HCT116 (cell line): ENCODE results near the gene LINGO1. TPM values are rescaled to one million over a fixed set of nuclear protein-coding genes. Genes with fewer than 3 reads are reported as not detected.

Experiments
- ATAC-seq: fragments of 200-7000 bp; cut with Tn5 transposase; 2 replicates; pipeline ENCODE4 v1.9.1; 2020; ENCODE audit warnings: mild to moderate bottlenecking, moderate library complexity
- BruUV-seq: library from RNA; stranded (reverse); fragments of 400-500 nt; replicated peaks from 2 replicates; lab custom pipeline; 2021; lab: Mats Ljungman, UMichigan
- CTCF ChIA-PET: fragments of 300-600 bp; sonication (Branson Sonifier 250); formaldehyde crosslinking; loops from one replicate; lab custom pipeline; 2021; ENCODE audit warnings: antibody characterized with exemption; lab: Charles Lee
- POLR2A ChIA-PET: fragments of 300-600, 350-600 bp; sonication (Branson Sonifier 250); formaldehyde crosslinking; loops from one replicate; lab custom pipeline; 2021; ENCODE audit warnings: antibody characterized with exemption; lab: Charles Lee
- RAD21 ChIA-PET, 2 experiments: fragments of 300-600 bp; sonication (Branson Sonifier 250); formaldehyde crosslinking; loops; one replicate each; lab custom pipeline; 2023; ENCODE audit warnings: low total read pairs in 2 of 2; ENCODE audit not compliant: uncharacterized antibody in 2 of 2, unreplicated experiment in 2 of 2, low non-redundant PET in 1 of 2; lab: Charles Lee
- DNase-seq: peaks from one replicate; pipeline ENCODE4 v3.0.0-alpha.2; 2010; ENCODE audit warnings: low read depth, low spot score
- H2AFZ ChIP-seq: fragments of 200-600 bp; shearing (Covaris generic), sonication (generic); 2 replicates; pipeline ENCODE4 v1.6.1; 2017; ENCODE audit warnings: low read depth, mixed run types, mixed read lengths, antibody characterized with exemption, low read length; ENCODE audit not compliant: poor library complexity, severe bottlenecking
- H3K27ac ChIP-seq: 2 replicates; pipeline ENCODE4 v1.5.1; 2012; ENCODE audit warnings: low read depth, low read length
- H3K27me3 ChIP-seq: fragments of 200-600 bp; sonication (generic); 2 replicates; pipeline ENCODE4 v1.6.1; 2016; ENCODE audit warnings: mixed run types, low read length, mixed read lengths; ENCODE audit not compliant: insufficient read depth
- H3K36me3 ChIP-seq, 2 experiments: fragments of 200-500 bp in 1 of 2; fragments of 200-600 bp in 1 of 2; sonication (Bioruptor generic) in 1 of 2; sonication (generic) in 1 of 2; 2 replicates each; pipeline versions ENCODE4 v1.5.1 to v1.6.1; 2014 to 2016; ENCODE audit warnings: low read length in 2 of 2, inconsistent platforms in 1 of 2, mixed read lengths in 1 of 2, mixed run types in 1 of 2; ENCODE audit not compliant: insufficient read depth in 2 of 2, control insufficient read depth in 1 of 2
- H3K4me1 ChIP-seq, 2 experiments: fragments of 200-600 bp in 1 of 2; sonication (generic) in 1 of 2; 2 replicates each; pipeline versions ENCODE4 v1.5.1 to v1.6.1; 2012 to 2017; ENCODE audit warnings: low read length in 2 of 2, inconsistent platforms in 1 of 2, mild to moderate bottlenecking in 1 of 2, mixed read lengths in 1 of 2, mixed run types in 1 of 2, moderate library complexity in 1 of 2; ENCODE audit not compliant: insufficient read depth in 2 of 2, control insufficient read depth in 1 of 2
- H3K4me2 ChIP-seq: fragments of 200-600 bp; sonication (generic); 2 replicates; pipeline ENCODE4 v1.6.1; 2017; ENCODE audit warnings: mixed run types, low read length, mixed read lengths
- H3K4me3 ChIP-seq, 2 experiments: fragments of 200-600 bp in 1 of 2; sonication (generic) in 1 of 2; replicated peaks in 1 of 2; 2 replicates each; pipeline ENCODE4 v1.5.1; 2011 to 2016; ENCODE audit warnings: low read length in 2 of 2, control low read depth in 1 of 2, low read depth in 1 of 2, mild to moderate bottlenecking in 1 of 2, mixed read lengths in 1 of 2, mixed run types in 1 of 2
- H3K79me2 ChIP-seq: fragments of 200-600 bp; sonication (generic); 2 replicates; pipeline ENCODE4 v1.6.1; 2017; ENCODE audit warnings: mild to moderate bottlenecking, mixed run types, low read length, moderate library complexity, mixed read lengths; ENCODE audit not compliant: insufficient read depth
- H3K9ac ChIP-seq: fragments of 200-600 bp; sonication (generic); 2 replicates; pipeline ENCODE4 v1.6.1; 2016; ENCODE audit warnings: low read length, mixed read lengths
- H3K9me2 ChIP-seq: fragments of 200-600 bp; sonication (generic), shearing (Covaris generic); 2 replicates; pipeline ENCODE4 v1.6.1; 2017; ENCODE audit warnings: mixed run types, mild to moderate bottlenecking, moderate library complexity; ENCODE audit not compliant: insufficient read depth
- H3K9me3 ChIP-seq, 2 experiments: fragments of 200-500 bp in 1 of 2; fragments of 200-600 bp in 1 of 2; sonication (Bioruptor generic) in 1 of 2; sonication (generic) in 1 of 2; 2 replicates each; pipeline ENCODE4 v1.6.1; 2014 to 2017; ENCODE audit warnings: low read length in 2 of 2, mixed read lengths in 2 of 2, inconsistent platforms in 1 of 2, low read depth in 1 of 2, mild to moderate bottlenecking in 1 of 2, mixed run types in 1 of 2, moderate library complexity in 1 of 2; ENCODE audit not compliant: control insufficient read depth in 1 of 2, insufficient read depth in 1 of 2
- H4K20me1 ChIP-seq: fragments of 200-600 bp; sonication (generic), shearing (Covaris generic); 2 replicates; pipeline ENCODE4 v1.6.1; 2017; ENCODE audit warnings: mixed run types, mild to moderate bottlenecking, moderate library complexity; ENCODE audit not compliant: insufficient read depth
- ATF3 ChIP-seq: IDR thresholded peaks from 2 replicates; pipeline ENCODE4 v1.6.1; 2012
- CBX3 ChIP-seq: IDR thresholded peaks from 2 replicates; pipeline ENCODE4 v1.6.1; 2012; ENCODE audit warnings: low read depth
- CEBPB ChIP-seq: IDR thresholded peaks from 2 replicates; pipeline ENCODE4 v1.6.1; 2012; ENCODE audit warnings: low read depth
- CTCF ChIP-seq, 3 experiments: fragments of 200-600 bp in 1 of 3; sonication (generic) in 1 of 3; IDR thresholded peaks in 2 of 3; conservative IDR thresholded peaks in 1 of 3; 2 replicates each; pipeline ENCODE4 v1.5.1; 2012 to 2017; ENCODE audit warnings: low read depth in 2 of 3, low read length in 2 of 3, antibody characterized with exemption in 1 of 3, borderline replicate concordance in 1 of 3, control low read depth in 1 of 3, mild to moderate bottlenecking in 1 of 3, mixed read lengths in 1 of 3, mixed run types in 1 of 3, moderate library complexity in 1 of 3; ENCODE audit not compliant: insufficient read depth in 1 of 3
- EGR1 ChIP-seq: IDR thresholded peaks from 2 replicates; pipeline ENCODE4 v1.6.1; 2012; ENCODE audit warnings: low read depth
- ELF1 ChIP-seq: IDR thresholded peaks from 2 replicates; pipeline ENCODE4 v1.6.1; 2012; ENCODE audit warnings: low read depth, borderline replicate concordance
- EZH2phosphoT487 ChIP-seq: fragments of 200-600 bp; IDR thresholded peaks from 2 replicates; pipeline ENCODE4 v1.6.1; 2018; ENCODE audit warnings: antibody characterized with exemption, borderline replicate concordance
- POLR2AphosphoS5 ChIP-seq: IDR thresholded peaks from 2 replicates; pipeline ENCODE4 v1.6.1; 2011; ENCODE audit warnings: mild to moderate bottlenecking, low read depth, low read length, moderate library complexity
- RAD21 ChIP-seq: IDR thresholded peaks from 2 replicates; pipeline ENCODE4 v1.6.1; 2012; ENCODE audit warnings: low read depth, mild to moderate bottlenecking
- REST ChIP-seq: IDR thresholded peaks from 2 replicates; pipeline ENCODE4 v1.6.1; 2012; ENCODE audit warnings: low read depth
- SP1 ChIP-seq: IDR thresholded peaks from 2 replicates; pipeline ENCODE4 v1.6.1; 2012; ENCODE audit warnings: low read depth
- SRF ChIP-seq: IDR thresholded peaks from 2 replicates; pipeline ENCODE4 v1.6.1; 2012; ENCODE audit warnings: low read depth
- TCF7L2 ChIP-seq: IDR thresholded peaks from 2 replicates; pipeline ENCODE4 v1.7.0; 2011; ENCODE audit warnings: borderline replicate concordance, inconsistent platforms; ENCODE audit not compliant: insufficient read depth, insufficient read length; ENCODE audit errors: extremely low read depth
- YY1 ChIP-seq: IDR thresholded peaks from 2 replicates; pipeline ENCODE4 v1.6.1; 2011; ENCODE audit warnings: low read length, low read depth, moderate library complexity, mild to moderate bottlenecking; ENCODE audit not compliant: insufficient replicate concordance; ENCODE audit errors: extremely low read depth
- ZFX ChIP-seq: fragments of 450-650 bp; IDR thresholded peaks from 2 replicates; pipeline ENCODE4 v1.6.1; 2017
- ZNF274 ChIP-seq: fragments of 200-500 bp; sonication (Bioruptor generic); IDR thresholded peaks from 2 replicates; pipeline ENCODE4 v1.6.1; 2014; ENCODE audit warnings: mild to moderate bottlenecking, low read depth, low read length, inconsistent platforms
- intact Hi-C: fragments of 100-400 bp; cut with micrococcal nuclease; formaldehyde crosslinking; loops from 2 replicates; pipeline ENCODE4 v1.10.0; 2022
- total RNA-seq: library from RNA; stranded (reverse); gene quantifications from one replicate; pipeline ENCODE4 v1.2.1, GENCODE V29; 2021; ENCODE audit not compliant: unreplicated experiment

Gene LINGO1
- total RNA-seq, 1 experiment from 2014 or later: 15.6 TPM

- H3K4me2 ChIP-seq: no peak overlapping the region
- no peaks in the 10 kb centered on the region for H3K4me1 ChIP-seq
- no peaks in the 10 kb centered on the region for H3K36me3 ChIP-seq
- CTCF ChIA-PET: interaction anchor here (1.6 kb wide), 1 partner anchor 28 kb away, joined by 4 read pairs; no protein-coding TSS in a partner anchor
- TF ChIP-seq ZFX (no peak), EGR1 (no peak), REST (no peak), SRF (no peak), CBX3 (no peak), RAD21 (no peak)
- intact Hi-C loops: no loop called here
- no peak overlapping the region for H3K27ac ChIP-seq
- no peak overlapping the region for H3K4me3 ChIP-seq
- BruUV-seq: no TSS peak
- no peaks in the 10 kb centered on the region for H4K20me1 ChIP-seq
- POLR2A ChIA-PET: no interaction called here
- H3K27me3 ChIP-seq: no peaks in the 10 kb centered on the region
- no peak overlapping the region for H3K9ac ChIP-seq
- no peaks in the 10 kb centered on the region for H3K79me2 ChIP-seq
- H3K9me3 ChIP-seq: no peaks in the 10 kb centered on the region
- H2AFZ ChIP-seq: no peak overlapping the region
- no peaks in the 10 kb centered on the region for H3K9me2 ChIP-seq
- ATAC-seq (no peak), DNase-seq (no peak)
- RAD21 ChIA-PET: interaction anchor here in 1 of 2 experiments (1.1 kb wide), 1 partner anchor 232 kb away, joined by 3 read pairs; no protein-coding TSS in a partner anchor
Observed at GRCh38 chr15:77589839-77590238, 42.9 kb downstream of the LINGO1 start.

- no peak overlapping the region for H3K9ac ChIP-seq
- ChIA-PET RAD21 (no interaction called here), POLR2A (no interaction called here), CTCF (no interaction called here)
- H3K27me3 ChIP-seq: no peaks in the 10 kb centered on the region
- H3K4me1 ChIP-seq: no peaks in the 10 kb centered on the region
- intact Hi-C loops: no loop called here
- no peak overlapping the region for H2AFZ ChIP-seq
- no peak for DNase-seq
- no peak overlapping the region for H3K4me3 ChIP-seq
- no TSS peak for BruUV-seq
- no peak for ATAC-seq
- H3K79me2 ChIP-seq: no peaks in the 10 kb centered on the region
- no peak overlapping the region for H3K27ac ChIP-seq
- H3K4me2 ChIP-seq: no peak overlapping the region
- H3K9me3 ChIP-seq: no peaks in the 10 kb centered on the region
- H3K36me3 ChIP-seq: no peaks in the 10 kb centered on the region
- no peaks in the 10 kb centered on the region for H3K9me2 ChIP-seq
- no peaks in the 10 kb centered on the region for H4K20me1 ChIP-seq
- TF ChIP-seq EZH2phosphoT487: no peak
- TF ChIP-seq EGR1: no peak
- no peak for TF ChIP-seq SP1
- no peak for TF ChIP-seq TCF7L2
- no peak for TF ChIP-seq CEBPB
- no peak for TF ChIP-seq CBX3
- no peak for TF ChIP-seq ELF1
- TF ChIP-seq ZNF274: no peak
- no peak for TF ChIP-seq CTCF (IDR thresholded peaks at IDR 0.05 in 2 of 3, conservative IDR thresholded peaks at IDR 0.05 in 1 of 3; ENCODE audit: borderline replicate concordance in 1 of 3, insufficient read depth in 1 of 3, low read depth in 2 of 3, low read length in 2 of 3)
- TF ChIP-seq POLR2AphosphoS5: no peak
- no peak for TF ChIP-seq ATF3
- TF ChIP-seq YY1: no peak
Observed at GRCh38 chr15:77588126-77588525, 44.6 kb downstream of the LINGO1 start.
